GM06990 (cell line): Measurements from ENCODE around the gene SLC9A9.

Experiments
- DNase-seq: peaks from one replicate; pipeline ENCODE4 v3.0.0-alpha.2; 2011; ENCODE audit not compliant: insufficient read length; ENCODE audit errors: extremely low read depth
- H3K27me3 ChIP-seq: replicated peaks from 2 replicates; pipeline ENCODE4 v1.6.0; 2011; ENCODE audit warnings: low read length; ENCODE audit not compliant: control insufficient read depth, insufficient read depth
- H3K36me3 ChIP-seq: 2 replicates; pipeline ENCODE4 v1.5.1; 2011; ENCODE audit warnings: low read length; ENCODE audit not compliant: control insufficient read depth, insufficient read depth
- H3K4me3 ChIP-seq: replicated peaks from 2 replicates; pipeline ENCODE4 v1.5.1; 2011; ENCODE audit warnings: low read depth, mild to moderate bottlenecking, control low read depth, low read length
- TF ChIP-seq, protein P1 (sequence below): IDR thresholded peaks from 2 replicates; pipeline ENCODE4 v1.5.1; 2011; ENCODE audit warnings: low read length, control low read depth, mild to moderate bottlenecking, inconsistent platforms; ENCODE audit not compliant: insufficient read depth, poor library complexity, severe bottlenecking

SLC9A9 gene

DNA sequence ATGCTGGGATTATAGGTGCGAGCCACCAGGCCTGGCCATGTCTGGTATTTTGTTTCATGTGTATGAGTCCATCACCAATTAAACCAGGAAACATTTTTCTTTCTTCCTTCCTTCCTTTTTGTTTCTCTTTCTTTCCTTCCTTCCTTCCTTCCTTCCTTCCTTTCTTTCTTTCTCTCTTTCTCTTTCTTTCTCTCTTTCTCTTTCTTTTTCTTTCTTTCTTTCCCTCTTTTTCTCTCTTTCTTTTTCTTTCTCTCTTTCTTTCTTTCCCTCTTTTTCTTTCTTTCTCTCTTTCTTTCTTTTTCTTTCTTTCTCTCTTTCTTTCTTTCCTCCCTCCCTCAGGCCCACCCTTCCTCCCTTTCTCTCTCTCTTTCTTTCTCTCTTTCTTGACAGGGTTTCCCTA, 83.4 kb downstream of the SLC9A9 start:
- DNase-seq: no peak
- TF ChIP-seq, protein P1, sequence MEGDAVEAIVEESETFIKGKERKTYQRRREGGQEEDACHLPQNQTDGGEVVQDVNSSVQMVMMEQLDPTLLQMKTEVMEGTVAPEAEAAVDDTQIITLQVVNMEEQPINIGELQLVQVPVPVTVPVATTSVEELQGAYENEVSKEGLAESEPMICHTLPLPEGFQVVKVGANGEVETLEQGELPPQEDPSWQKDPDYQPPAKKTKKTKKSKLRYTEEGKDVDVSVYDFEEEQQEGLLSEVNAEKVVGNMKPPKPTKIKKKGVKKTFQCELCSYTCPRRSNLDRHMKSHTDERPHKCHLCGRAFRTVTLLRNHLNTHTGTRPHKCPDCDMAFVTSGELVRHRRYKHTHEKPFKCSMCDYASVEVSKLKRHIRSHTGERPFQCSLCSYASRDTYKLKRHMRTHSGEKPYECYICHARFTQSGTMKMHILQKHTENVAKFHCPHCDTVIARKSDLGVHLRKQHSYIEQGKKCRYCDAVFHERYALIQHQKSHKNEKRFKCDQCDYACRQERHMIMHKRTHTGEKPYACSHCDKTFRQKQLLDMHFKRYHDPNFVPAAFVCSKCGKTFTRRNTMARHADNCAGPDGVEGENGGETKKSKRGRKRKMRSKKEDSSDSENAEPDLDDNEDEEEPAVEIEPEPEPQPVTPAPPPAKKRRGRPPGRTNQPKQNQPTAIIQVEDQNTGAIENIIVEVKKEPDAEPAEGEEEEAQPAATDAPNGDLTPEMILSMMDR: no peak
- Histone ChIP-seq H3K36me3 (no peaks in the 10 kb centered on the region), H3K4me3 (no peak overlapping the region), H3K27me3 (no peaks in the 10 kb centered on the region)

DNA sequence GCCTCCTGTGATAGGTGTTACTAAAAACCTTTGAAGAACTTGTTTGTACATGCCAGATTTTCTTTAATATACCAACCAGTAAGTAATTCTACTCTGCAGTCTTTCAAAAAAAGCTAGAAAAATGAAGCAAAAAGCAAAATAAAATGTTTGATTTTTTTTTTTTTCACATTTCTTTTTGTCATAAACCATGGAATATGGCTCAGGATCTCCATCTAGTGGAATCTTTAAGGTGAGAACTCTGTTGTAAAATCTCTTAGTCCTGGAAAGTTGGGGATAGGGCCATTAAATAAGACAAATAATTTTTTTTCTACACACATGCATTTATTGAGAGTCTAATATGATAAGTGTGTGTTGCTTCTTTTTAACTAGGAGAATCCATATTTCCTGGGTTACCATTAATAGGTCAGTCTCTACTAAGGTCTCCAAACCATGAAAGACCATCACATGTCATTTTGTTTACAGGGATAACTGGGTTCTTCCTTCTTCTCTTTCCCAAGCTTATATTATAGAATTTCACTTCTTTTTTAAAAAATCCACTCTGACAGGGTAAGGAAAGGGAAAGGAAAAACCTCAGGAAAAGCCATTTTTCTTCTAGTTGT, 84.6 kb downstream of the SLC9A9 start:
- Histone ChIP-seq H3K36me3 (no peaks in the 10 kb centered on the region), H3K4me3 (no peak overlapping the region), H3K27me3 (no peaks in the 10 kb centered on the region)
- DNase-seq: no peak
- TF ChIP-seq, protein P1: peak; percentile 19

DNA sequence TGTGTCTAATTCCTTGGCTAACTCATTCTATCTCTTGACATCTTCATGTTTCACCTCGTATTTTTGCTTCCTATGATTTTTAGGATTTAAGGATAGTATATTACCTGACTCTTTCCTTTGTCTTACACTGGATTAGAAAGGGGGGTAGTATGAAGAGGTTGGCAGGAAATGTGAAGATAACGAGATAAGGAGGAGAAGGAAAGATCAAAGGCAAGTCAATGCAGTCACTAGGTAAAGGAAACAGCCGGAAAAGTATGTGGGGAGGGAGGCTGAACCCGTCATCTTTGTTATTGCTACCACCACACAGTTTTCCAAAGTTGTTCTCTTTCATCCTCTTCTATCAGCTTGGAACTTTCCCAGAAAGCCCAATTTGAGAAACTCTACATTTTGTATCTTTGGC, 90.6 kb downstream of the SLC9A9 start:
- no peak for DNase-seq
- TF ChIP-seq, protein P1: no peak
- Histone ChIP-seq H3K4me3 (no peak overlapping the region), H3K36me3 (no peaks in the 10 kb centered on the region), H3K27me3 (no peaks in the 10 kb centered on the region)

DNA sequence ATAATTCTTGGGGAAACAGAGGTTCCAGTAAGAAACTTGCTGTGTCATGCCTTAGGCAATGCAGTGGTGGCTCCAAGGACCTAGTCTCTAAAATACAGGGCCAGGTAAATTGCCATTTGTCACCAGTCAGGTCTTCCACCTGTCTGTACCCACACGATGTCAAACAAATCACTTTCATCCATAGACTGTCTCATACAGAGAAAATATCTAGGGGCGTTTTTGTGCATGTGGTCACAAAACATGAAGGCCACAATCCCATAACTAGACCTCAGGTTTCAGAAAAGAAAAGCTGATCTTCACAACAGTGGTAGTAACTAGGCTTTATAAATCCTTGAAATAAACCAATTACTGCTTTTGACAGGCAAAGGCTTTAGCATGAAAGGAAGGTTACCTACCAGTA, 92.3 kb downstream of the SLC9A9 start:
- TF ChIP-seq, protein P1: no peak
- no peaks in the 10 kb centered on the region for H3K36me3 ChIP-seq
- no peak overlapping the region for H3K4me3 ChIP-seq
- DNase-seq: no peak
- no peaks in the 10 kb centered on the region for H3K27me3 ChIP-seq

DNA sequence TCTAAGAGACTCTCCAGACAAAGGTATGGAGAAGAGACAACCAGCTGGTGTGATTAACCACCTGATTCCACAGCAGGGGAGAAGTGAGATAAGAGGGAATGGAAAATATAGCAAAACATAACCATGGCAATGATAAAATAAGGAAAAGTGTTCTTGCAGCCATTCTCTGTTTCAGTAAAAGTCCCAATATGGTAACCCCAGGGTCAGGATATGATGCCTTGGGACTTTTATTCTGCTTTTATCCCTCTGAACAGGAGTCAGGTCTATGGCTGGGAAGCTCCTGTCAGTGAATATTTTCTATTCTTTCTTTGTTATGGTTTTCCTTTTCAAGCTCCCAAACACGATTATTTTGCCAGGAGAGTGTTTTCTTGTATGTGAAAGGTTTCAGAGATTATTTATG, 94.2 kb downstream of the SLC9A9 start:
- H3K36me3 ChIP-seq: no peaks in the 10 kb centered on the region
- no peak overlapping the region for H3K4me3 ChIP-seq

More for the DNA sequence above, 94.2 kb downstream of the SLC9A9 start:
- TF ChIP-seq, protein P1: no peak
- no peaks in the 10 kb centered on the region for H3K27me3 ChIP-seq
- DNase-seq: no peak
